HG02943 (cell line): ENCODE data around the gene UBE2R2.
A peak's percentile ranks its signal among the peaks of the same experiment; 100 is the strongest.
"Not testable (repeated sequence)": the region's sequence is repeated elsewhere in the genome, so short reads cannot be mapped to it uniquely, and the experiment has no call there.

Experiments
- ATAC-seq: cut with Tn5 transposase; IDR thresholded peaks from one replicate; pipeline ENCODE4 v1.9.1; 2021; ENCODE audit warnings: mild to moderate bottlenecking, low read depth, moderate library complexity; ENCODE audit not compliant: unreplicated experiment

The UBE2R2 gene

GRCh38 chr9:33816327-33817252 lies at the start of gene UBE2R2:
Gene UBE2R2 (plus strand): TSS chr9:33817160. CDS start chr9:33817758, 598 bp downstream.
- ATAC-seq, result peak; percentile 56

- ATAC-seq, result not testable (repeated sequence)
Observed at GRCh38 chr9:33770156-33770880, 46.6 kb upstream of the UBE2R2 start.

GRCh38 chr9:33773135-33773534 lies 43.8 kb upstream of the UBE2R2 start:
- not testable (repeated sequence) for ATAC-seq

- ATAC-seq, result not testable (repeated sequence)
Observed at GRCh38 chr9:33774074-33774659, 42.8 kb upstream of the UBE2R2 start.

GRCh38 chr9:33776578-33776977 lies 40.4 kb upstream of the UBE2R2 start:
- ATAC-seq, result no peak

- ATAC-seq, result no peak
Observed at GRCh38 chr9:33778700-33779351, 38.1 kb upstream of the UBE2R2 start.

- no peak for ATAC-seq
Observed at GRCh38 chr9:33780276-33780675, 36.7 kb upstream of the UBE2R2 start.

GRCh38 chr9:33781736-33782135 lies 35.2 kb upstream of the UBE2R2 start:
- ATAC-seq, result no peak

- no peak for ATAC-seq
Observed at GRCh38 chr9:33782395-33783152, 34.4 kb upstream of the UBE2R2 start.

GRCh38 chr9:33785914-33786313 lies 31.0 kb upstream of the UBE2R2 start:
- no peak for ATAC-seq

GRCh38 chr9:33786681-33787080 lies 30.3 kb upstream of the UBE2R2 start:
- ATAC-seq, result no peak

GRCh38 chr9:33787839-33788238 lies 29.1 kb upstream of the UBE2R2 start:
- ATAC-seq, result no peak

- not testable (repeated sequence) for ATAC-seq
Observed at GRCh38 chr9:33789429-33789828, 27.5 kb upstream of the UBE2R2 start.

- no peak for ATAC-seq
Observed at GRCh38 chr9:33791117-33791516, 25.8 kb upstream of the UBE2R2 start.

- ATAC-seq, result not testable (repeated sequence)
Observed at GRCh38 chr9:33793496-33793895, 23.5 kb upstream of the UBE2R2 start.

- ATAC-seq, result no peak
Observed at GRCh38 chr9:33794560-33794959, 22.4 kb upstream of the UBE2R2 start.

- no peak for ATAC-seq
Observed at GRCh38 chr9:33795281-33795680, 21.7 kb upstream of the UBE2R2 start, which contains the start of gene PRSS3. Gene PRSS3 (plus strand): TSS chr9:33795561. CDS start chr9:33795574, 13 bp downstream.

GRCh38 chr9:33795819-33796218 lies 21.1 kb upstream of the UBE2R2 start:
- no peak for ATAC-seq

- not testable (repeated sequence) for ATAC-seq
Observed at GRCh38 chr9:33796679-33797078, 20.3 kb upstream of the UBE2R2 start.

- ATAC-seq, result no peak
Observed at GRCh38 chr9:33797837-33798236, 19.1 kb upstream of the UBE2R2 start.
